HG03159 (cell line): ENCODE results near the gene MAST4.

ENCODE experiments used
- ATAC-seq: cut with Tn5 transposase; IDR thresholded peaks from one replicate; pipeline ENCODE4 v1.9.1; 2021; ENCODE audit warnings: mild to moderate bottlenecking, moderate library complexity; ENCODE audit not compliant: unreplicated experiment

The MAST4 gene

DNA sequence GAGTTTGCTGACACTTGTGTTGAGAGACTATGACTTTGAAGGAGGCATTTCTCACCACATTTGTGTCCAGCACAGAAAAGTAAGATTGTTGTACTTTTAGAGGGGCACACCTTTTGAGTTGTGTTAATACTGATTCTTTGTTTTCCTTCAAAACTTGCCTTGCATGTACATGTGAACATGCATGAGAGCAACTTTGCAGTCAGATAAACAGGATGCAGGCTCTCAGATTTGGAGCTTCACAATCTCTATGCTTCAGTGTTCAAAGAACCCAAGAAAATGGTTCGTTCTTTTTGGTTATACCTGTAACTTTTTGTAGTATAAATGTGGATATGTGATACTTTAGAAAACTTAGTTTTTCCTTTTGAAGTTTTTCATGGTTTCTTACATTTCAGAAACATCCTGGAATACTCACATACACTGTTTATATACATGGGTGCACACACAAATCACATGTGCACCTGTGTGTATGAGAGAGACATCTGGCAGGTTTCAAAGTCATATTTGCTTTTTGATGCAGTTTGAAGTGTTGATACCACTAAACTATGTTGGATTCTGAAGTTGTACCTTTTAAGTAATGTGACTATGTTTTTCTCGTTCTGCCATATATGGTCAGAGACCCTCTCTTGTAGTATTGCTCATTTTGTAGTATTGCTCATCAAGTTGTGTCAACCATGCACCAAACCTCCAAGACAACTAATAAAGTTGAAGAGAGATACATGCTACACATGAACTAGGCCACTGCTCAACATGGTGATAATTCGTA is 409.7 kb downstream of the MAST4 start:
- no peak for ATAC-seq

DNA sequence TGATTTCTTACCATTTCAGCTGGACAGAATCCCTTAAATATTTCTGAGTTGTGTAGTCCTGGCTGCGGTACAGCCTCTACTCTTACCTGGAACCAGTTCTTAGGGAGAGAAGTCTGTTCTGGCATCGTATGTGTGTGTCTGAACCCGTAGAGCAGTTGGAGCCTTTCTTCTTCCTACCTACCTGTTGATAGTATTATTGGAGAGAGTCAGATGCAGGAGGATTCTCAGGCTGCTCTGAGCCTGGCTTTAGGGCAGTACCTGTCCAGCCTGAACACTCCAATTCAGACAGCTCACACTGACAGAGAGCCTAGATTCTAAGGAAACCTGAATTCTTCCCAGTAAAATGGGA is 410.3 kb downstream of the MAST4 start:
- no peak for ATAC-seq

DNA sequence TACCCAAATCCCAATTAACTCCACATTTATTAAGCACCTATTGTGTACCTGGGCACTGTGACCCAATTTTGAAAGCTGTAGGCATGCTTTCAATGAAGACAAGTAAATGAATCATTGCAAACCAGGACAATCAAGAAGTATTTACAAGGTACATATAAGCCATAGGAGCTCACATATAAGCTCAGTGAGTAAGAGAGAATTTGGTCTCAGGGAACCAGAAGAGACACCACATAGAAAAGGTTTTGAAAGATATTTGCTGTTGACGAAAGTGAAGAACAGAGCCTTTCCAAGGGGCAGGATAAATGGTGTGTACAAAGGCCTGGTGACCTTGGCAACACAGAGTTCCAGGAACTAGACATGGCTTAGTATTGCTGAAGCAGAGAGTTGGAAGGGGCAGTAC is 412.8 kb downstream of the MAST4 start:
- no peak for ATAC-seq

DNA sequence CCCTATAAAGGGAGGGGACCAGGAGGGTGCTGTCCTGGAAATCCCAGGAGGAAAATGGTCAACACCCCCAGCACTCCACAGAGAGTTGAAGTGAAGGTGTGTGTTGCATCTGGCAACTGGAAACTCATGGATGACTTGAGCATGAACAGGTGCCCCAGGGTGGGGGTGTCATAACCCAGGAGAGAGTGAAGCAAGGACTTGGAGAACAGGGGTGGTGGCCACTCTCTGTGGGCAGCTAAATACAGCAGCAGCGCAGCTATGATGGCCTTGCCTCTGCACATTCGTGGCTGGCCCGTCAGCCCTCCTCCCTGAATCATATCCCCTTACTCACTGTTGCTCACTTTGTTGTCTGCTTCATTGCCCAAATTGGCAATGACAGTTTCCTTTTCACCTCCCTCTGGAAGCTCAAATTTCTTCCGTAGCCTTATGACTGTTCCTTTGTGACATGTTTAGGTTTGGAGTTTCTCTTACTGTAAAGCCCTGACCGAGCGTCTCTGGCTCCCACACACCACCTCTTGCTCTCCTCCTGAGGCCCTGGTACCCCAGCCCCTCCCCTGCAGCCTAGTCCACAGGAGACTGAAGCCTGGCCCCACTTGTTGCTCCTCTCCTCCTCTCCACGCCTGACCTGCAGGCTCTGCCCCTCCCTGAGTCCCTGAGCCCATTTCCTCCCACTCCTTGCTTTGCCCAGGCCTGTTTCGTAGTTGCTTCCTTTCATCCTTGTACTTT is 414.7 kb downstream of the MAST4 start:
- no peak for ATAC-seq

DNA sequence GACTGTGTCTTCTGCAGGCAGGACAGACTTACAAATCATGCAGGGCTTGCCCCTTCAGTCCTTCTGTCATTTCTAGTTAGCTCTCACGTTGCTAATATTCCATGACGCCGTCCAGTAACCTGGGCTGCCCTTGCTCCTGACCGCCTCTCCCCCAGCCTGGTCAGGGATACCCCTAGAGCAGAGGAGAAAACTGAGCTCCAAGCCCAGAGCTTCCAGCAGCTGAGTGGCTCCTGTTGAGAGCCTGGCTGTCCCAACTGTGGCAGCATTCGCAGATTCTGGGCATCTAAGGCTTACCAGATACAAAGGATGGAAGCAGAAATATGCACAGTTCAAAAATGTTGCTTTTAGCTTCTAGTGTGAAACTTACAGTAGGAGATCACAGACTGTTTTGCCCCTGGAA is 415.2 kb downstream of the MAST4 start:
- no peak for ATAC-seq

DNA sequence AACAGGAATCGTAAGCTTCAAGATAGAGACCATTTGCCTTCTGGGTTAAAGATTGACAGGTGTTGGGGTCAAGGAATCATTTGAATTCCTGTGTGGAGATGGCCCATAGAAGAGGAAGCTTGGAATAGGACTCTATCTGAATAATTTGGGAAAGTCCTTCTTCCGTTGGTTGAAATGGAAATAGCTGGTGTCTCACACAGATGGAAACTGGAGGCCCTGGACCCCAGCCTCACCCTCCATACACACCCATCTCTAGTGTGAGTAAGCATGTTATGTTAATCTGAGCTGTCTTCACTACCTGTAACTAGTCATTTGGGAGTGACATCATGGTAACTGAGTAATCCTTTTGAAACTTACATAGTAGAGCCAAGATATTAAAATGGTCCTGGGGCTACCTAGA is 416.0 kb downstream of the MAST4 start:
- ATAC-seq, result no peak

DNA sequence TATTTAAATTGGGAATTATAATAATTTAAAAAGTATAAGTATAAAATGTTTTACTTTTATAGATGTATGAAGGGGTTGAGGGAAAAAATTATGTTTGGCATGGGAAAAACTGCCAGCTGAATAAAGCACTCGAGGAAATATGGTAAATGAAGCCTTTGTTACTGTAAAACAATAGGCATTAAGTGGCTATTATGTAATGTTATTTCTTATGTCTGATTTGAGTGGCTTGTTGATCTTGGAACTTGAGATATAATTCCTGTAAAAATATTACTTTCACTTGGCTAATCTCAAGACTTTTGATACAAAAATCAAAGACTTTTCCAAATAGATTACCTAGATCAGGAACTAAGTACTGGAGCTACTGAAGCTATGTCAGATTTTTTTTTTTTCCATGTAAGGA is 417.5 kb downstream of the MAST4 start:
- no peak for ATAC-seq

DNA sequence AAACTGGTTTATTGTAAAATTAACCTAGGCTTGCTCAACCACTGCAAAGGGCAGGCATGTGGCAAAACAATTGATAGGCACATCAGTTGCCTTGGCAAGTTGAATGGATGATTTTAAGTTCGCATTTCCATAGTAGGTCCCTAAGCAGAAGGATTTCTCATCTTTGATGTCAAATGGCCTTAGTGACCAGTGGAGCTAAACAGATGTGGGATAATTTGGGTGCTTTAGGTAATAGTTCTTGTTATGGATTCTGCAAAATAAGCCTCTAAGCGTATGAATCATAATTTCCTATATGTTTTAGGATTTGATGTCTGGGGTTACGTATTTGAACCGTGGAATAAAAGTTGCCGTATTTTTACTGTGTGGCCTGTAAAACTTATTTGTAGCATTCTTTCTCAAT is 418.0 kb downstream of the MAST4 start:
- ATAC-seq, result no peak

DNA sequence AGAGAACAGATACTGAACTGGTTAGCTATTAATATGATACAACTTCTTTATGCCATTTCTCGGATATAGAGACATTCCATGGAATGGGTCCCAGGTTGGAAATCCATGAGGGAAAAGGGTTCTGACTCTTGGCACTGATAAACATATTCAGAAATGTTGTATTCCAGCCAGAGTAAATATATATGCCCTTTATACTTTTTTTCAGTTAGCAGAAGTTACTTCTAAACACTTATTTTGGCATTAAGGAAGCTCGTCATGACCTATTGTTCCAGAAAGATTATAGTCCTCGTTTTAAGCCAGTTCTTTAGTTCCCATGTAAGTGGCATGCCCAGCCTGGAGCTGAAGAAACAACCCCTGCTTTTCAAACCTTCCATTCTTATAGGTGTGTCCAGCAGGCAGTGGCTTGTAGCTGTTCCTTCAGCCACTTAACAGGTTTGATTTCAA is 418.8 kb downstream of the MAST4 start:
- no peak for ATAC-seq

DNA sequence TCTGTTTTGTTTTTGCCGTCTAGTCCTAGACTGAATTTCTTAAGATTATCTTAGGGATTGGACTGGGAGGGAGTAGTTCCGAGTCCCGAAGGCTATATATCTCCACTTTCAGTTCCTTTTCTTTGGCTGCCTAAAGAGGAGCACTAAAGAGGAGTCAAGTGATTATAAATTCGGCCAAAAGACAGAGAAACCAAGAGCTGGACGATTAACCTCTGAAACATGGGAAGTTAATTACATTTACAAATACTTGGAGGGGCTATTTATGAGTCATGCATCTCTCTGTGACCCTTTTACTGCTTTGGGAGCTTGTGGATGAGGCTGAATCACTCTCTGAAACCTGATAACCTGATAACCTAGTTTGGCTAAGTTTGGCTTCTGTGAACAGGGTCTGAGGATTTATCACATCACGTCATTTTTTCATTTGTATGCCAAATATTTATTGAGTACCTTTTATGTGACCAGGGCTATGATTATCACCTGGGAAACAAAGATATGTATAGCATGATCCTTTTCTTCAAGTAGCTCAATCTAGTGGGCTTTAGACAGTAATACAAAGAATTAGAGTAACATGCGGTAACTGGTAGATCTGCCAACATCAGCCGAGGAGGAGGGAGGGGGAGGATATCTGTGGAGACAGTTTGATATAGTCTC is 419.5 kb downstream of the MAST4 start:
- ATAC-seq, result no peak

DNA sequence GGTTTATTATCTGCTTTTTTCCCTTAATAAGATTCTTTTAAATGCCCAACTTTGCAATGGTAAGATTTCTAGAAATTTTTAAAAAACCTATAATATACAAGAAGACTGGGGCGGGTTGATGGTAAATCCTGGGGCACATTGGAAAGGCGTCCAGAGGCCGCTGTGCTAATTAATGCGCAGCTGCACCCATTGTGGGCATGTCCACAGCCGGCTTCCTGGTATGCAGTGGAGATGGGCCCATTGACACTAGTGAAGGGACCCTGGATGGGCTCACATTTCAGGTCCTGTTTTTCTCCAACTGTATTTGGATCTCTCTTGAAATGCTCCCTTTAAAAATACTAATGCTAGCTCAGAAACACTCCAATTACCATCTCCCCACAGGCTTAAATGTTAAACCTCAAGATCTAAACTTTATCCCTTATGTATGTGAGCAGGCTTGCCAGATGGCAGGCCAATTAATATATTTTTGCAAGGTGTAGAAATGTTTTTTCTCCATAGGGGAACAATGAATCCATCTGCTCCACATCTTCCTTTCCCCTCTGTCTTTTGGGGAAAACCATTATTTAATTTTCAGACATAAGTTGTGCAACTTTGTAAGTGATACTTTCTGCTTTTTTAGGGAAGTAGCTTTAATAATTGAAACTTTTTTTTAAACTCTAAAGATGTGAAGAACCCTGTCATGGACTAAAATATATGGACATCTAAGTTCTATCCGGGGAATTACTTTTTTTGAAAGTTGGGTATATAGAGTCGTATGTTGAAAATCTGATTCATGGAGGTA is 423.1 kb downstream of the MAST4 start:
- ATAC-seq, result no peak

DNA sequence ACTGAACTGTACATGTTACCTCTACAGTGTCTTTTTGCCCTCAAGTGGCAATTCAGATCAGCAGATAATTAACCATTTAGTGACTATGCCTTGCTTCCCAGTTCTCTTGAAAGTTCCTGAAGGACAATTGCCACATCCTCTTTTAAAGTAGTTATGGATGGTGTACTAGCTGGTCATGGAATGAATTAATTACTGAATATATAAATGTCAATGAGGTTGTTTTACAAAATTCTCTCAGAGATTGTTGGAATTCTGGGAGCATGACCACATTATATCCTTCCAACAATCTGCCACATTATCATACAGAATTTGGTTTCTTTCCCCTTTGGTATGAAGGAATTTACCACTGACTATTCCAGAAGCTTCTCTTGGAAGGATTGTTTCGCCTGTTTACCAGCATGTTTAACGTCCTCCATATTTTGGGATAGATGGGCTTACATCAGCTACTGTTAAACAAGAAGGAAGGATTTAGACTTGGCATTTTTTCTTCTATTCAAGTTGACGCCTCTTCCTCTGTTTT is 424.0 kb downstream of the MAST4 start:
- no peak for ATAC-seq

DNA sequence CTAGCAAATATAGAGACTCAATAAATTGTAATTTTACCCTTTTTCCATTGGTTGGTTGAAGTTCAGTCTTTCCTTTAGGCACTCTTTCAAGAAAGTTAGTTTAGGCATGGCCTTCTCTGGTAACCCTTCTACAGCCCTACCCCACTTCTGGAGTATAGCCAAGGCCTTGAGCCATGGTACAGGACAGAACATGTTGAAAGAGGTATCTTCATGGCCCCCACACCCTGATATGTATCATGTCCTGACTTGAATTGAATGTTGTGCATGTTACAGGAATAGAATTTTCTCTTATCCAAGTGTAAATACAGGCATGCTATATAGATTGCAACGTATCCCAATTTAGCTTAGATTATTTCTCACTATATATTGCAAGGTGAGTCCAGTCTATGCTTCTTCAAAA is 424.8 kb downstream of the MAST4 start:
- ATAC-seq, result no peak

DNA sequence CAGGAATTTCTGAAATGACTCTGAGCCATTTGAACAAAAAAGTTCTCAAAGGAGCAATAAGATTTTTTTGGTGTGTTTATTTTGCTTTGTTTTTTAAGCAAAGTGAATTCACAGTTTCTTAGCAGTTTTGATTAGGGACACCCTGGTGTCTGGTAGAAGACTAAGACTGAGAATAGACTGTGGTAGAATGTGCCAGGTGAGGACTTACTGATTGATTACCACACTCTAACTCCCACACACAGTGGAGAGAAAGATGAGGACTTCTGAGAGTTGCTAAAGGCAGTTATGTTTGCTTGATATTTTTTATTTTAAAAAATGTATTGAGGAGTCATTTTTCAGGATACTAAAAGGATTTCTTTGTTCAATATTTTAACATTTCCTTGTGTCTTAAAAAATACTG is 425.3 kb downstream of the MAST4 start:
- no peak for ATAC-seq

DNA sequence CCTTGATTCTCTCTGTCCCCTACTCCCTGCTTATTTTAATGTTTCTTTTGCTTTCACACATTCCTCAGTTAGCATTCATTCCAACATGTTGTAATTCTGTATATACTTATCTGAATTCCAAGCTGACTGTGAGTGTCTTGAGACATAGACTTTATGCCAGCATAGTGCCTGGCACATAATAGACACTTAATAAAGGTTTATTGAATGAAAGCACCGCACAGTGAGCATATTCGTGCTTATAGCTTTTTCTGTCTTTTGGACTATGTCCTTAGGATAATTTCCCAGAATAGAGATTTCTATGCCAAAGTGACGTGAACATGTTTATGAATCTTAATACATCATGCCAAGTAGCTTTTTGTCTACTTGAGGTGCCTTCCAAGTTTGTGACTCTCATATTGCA is 425.8 kb downstream of the MAST4 start:
- ATAC-seq, result no peak

DNA sequence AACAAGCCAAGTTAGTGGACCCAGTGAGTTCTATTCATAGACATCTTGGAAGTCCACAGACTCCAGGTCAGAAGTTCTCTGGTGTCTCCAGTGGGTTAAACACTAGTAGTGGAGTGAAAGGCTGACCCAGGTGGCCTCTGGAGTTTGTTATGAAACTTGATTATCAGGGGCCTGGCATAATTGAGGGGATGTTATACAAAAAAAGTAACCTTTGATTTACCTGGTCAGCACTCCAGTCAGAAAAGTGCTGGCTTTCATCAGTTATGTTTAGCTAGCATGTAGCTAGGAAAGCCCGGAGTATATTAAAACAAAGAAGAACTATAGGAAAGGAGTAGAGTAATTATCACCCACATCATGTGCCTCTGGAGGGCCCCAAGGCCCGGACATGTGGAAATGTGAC is 429.3 kb downstream of the MAST4 start:
- no peak for ATAC-seq

DNA sequence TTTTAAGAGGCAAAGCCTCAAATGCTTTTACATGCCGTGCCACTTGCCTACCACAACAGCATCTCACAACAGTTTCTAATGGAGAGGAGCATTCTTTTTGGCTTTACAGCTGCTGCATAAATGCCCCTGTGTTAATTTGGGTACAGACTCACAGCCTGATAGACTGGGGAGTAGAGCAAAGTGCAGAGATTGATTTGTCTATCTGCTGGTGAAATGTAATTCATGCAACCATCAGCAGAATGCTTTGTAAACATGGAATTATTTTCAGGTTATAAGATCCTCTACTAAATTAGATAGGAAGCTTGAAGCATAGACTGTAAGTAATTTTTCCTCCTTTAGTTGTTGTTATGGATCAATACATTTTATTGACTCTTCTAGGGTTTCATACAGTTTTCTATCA is 430.1 kb downstream of the MAST4 start:
- ATAC-seq, result no peak

DNA sequence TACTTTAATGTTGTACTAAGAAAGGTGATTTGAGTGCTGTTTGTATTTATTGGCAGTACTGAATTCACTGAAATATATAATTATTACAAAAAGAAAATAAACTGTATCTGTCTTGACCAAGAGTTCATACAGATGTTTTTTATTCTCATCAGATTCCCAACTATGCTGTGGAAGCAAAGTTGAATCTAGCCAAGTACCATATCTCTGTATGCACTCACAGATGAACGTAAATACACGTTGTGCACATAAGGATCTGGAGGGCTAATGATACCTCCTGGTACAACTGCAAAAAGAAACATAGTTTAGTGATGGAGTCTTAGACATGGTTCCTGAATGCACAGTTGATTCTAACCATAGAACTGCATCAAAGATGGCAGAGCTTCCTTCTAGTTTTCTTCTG is 431.0 kb downstream of the MAST4 start:
- ATAC-seq, result no peak

DNA sequence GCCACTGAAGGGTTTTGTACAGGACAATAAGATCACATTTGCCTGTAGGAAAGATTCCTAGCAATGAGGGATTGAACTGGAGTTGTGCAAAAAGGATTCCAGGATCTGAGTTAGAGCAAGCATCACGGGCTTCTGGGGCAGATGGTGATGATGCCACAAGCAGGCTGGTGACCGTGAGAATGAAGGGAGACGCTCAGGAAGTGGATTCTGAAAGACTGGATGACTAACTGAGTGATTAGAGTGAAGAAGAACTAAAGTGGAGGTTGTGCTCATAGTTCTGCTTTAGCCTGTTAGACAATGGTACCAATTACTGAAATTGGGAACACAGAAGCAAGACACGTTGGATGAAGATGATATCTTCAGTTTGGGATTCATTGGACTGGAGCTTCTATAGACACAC is 432.2 kb downstream of the MAST4 start:
- no peak for ATAC-seq

DNA sequence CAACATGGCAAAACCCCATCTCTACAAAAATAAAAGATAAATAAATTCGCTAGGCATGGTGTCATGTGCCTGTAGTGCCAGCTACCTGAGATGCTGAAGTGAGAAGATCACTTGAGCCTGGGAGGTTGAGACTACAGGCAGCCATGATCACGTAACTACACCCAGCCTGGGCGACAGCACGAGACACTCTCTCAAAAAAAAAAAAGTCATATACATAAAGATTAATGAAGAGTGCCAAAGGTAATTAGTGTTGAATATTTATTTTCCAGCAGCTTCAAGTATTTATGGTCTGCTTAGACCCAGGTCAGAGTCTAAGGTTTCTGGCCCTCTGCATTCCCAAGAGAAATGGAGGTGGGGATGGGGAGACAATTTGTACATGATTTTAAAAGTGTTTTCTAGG is 432.7 kb downstream of the MAST4 start:
- ATAC-seq, result no peak

DNA sequence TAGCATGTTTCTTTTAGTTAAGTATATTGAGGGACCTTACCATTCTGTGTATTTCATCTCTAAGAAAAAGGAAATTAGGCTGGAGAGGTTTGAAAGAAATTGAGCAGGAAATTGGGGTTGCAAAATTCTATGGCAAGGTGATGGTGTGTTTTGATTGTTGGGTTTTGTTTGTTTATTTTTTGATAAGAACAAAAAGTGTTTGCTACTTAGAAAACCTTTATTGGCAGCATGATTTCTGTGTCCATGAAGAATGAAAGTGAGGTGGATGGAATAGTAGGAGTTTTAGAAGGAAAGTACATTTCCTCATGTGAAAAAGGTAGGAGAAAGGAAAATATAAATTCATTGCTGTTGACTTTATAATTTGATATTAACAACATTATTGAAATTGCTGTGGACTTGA is 433.3 kb downstream of the MAST4 start:
- no peak for ATAC-seq
